Nephron (organoid): Measurements from ENCODE around the gene GNB2.
"Not testable (repeated sequence)": the region's sequence is repeated elsewhere in the genome, so short reads cannot be mapped to it uniquely, and the experiment has no call there.

Experiments
- H3K27ac Mint-ChIP-seq, 3 experiments: 2 replicates each; pipeline ENCODE4 v1.8.0; 2020; ENCODE audit warnings: mixed read lengths in 3 of 3, mild to moderate bottlenecking in 2 of 3, moderate library complexity in 1 of 3
- H3K27me3 Mint-ChIP-seq: 2 replicates; pipeline ENCODE4 v1.8.0; 2021; ENCODE audit warnings: low read depth, mild to moderate bottlenecking, moderate library complexity, mixed read lengths
- H3K36me3 Mint-ChIP-seq: 2 replicates; pipeline ENCODE4 v1.8.0; 2020; ENCODE audit warnings: low read depth, mixed read lengths
- H3K4me1 Mint-ChIP-seq: 2 replicates; pipeline ENCODE4 v1.8.0; 2020; ENCODE audit warnings: mixed read lengths
- H3K4me3 Mint-ChIP-seq, 3 experiments: 2 replicates each; pipeline ENCODE4 v1.8.0; 2020; ENCODE audit warnings: mild to moderate bottlenecking in 3 of 3, mixed read lengths in 3 of 3, moderate library complexity in 2 of 3
- H3K9me3 Mint-ChIP-seq: 2 replicates; pipeline ENCODE4 v1.8.0; 2020; ENCODE audit warnings: mixed read lengths
- CTCF ChIP-seq, 3 experiments: fragments of 200-600 bp; sonication (generic); IDR thresholded peaks; one replicate each; pipeline ENCODE4 v1.5.0; 2021; ENCODE audit warnings: antibody characterized with exemption in 3 of 3; ENCODE audit not compliant: unreplicated experiment in 3 of 3

The GNB2 gene

GRCh38 chr7:100655908-100656674 is 17.4 kb upstream of the GNB2 start, which contains the start of gene ACTL6B:
Gene ACTL6B (minus strand): TSS chr7:100656448. CDS start chr7:100656354, 94 bp downstream.
- TF ChIP-seq CTCF (IDR thresholded peaks at IDR 0.05; ENCODE audit: unreplicated experiment in 3 of 3), result no peak
- H3K36me3 Mint-ChIP-seq, result no peaks in the 10 kb centered on the region

GRCh38 chr7:100662194-100662776 is 11.3 kb upstream of the GNB2 start:
- H3K36me3 Mint-ChIP-seq, H3K27ac Mint-ChIP-seq, H3K9me3 Mint-ChIP-seq, H3K4me1 Mint-ChIP-seq, H3K4me3 Mint-ChIP-seq: not testable (repeated sequence)
- H3K27me3 Mint-ChIP-seq, result peaks cover 34% of the 10 kb centered on the region

More at GRCh38 chr7:100655908-100656674, 17.4 kb upstream of the GNB2 start, which contains the start of gene ACTL6B:
- Mint-ChIP-seq H3K4me3 (peak within 1 kb of the TSS in 2 of 3 experiments; percentile 17 to 40), H3K27ac (no peak within 1 kb of the TSS), H3K27me3 (peaks cover 44% of the 10 kb centered on the region), H3K9me3 (peaks cover 6% of the 10 kb centered on the region), H3K4me1 (no peaks in the 10 kb centered on the region)

- Mint-ChIP-seq H3K27ac (no peak overlapping the region), H3K4me1 (no peaks in the 10 kb centered on the region), H3K27me3 (peaks cover 29% of the 10 kb centered on the region), H3K36me3 (no peaks in the 10 kb centered on the region), H3K4me3 (no peak overlapping the region), H3K9me3 (no peaks in the 10 kb centered on the region)
- TF ChIP-seq CTCF (IDR thresholded peaks at IDR 0.05; ENCODE audit: unreplicated experiment in 3 of 3), result no peak
Observed at GRCh38 chr7:100665168-100665726, 8.3 kb upstream of the GNB2 start.

- TF ChIP-seq CTCF (IDR thresholded peaks at IDR 0.05; ENCODE audit: unreplicated experiment in 3 of 3), result no peak
- no peak overlapping the region for H3K27ac Mint-ChIP-seq
- H3K4me3 Mint-ChIP-seq, result no peak overlapping the region
- H3K27me3 Mint-ChIP-seq, result peaks cover 36% of the 10 kb centered on the region
- no peaks in the 10 kb centered on the region for H3K4me1 Mint-ChIP-seq
- no peaks in the 10 kb centered on the region for H3K36me3 Mint-ChIP-seq
- H3K9me3 Mint-ChIP-seq, result no peaks in the 10 kb centered on the region
Observed at GRCh38 chr7:100667331-100668068, 6.0 kb upstream of the GNB2 start.

- H3K27me3 Mint-ChIP-seq, result peaks cover 35% of the 10 kb centered on the region
Observed at GRCh38 chr7:100668069-100668449, 5.5 kb upstream of the GNB2 start.

GRCh38 chr7:100669106-100669505 is 4.4 kb upstream of the GNB2 start:
- H3K4me1 Mint-ChIP-seq, H3K27ac Mint-ChIP-seq, H3K4me3 Mint-ChIP-seq, H3K36me3 Mint-ChIP-seq, H3K9me3 Mint-ChIP-seq: not testable (repeated sequence)
- H3K27me3 Mint-ChIP-seq, result peaks cover 32% of the 10 kb centered on the region

More at GRCh38 chr7:100668069-100668449, 5.5 kb upstream of the GNB2 start:
- Mint-ChIP-seq H3K4me1 (no peaks in the 10 kb centered on the region), H3K36me3 (no peaks in the 10 kb centered on the region), H3K27ac (no peak overlapping the region), H3K4me3 (no peak overlapping the region), H3K9me3 (no peaks in the 10 kb centered on the region)
- no peak for TF ChIP-seq CTCF (IDR thresholded peaks at IDR 0.05; ENCODE audit: unreplicated experiment in 3 of 3)
